ENCODE results near the gene ANKMY1. TPM values are rescaled to one million over a fixed set of nuclear protein-coding genes. Genes with fewer than 3 reads are reported as not detected.

ANKMY1 gene
- polyA plus RNA-seq, 4 donors = 10.0 to 18.6 (median 12.9) TPM

DNA sequence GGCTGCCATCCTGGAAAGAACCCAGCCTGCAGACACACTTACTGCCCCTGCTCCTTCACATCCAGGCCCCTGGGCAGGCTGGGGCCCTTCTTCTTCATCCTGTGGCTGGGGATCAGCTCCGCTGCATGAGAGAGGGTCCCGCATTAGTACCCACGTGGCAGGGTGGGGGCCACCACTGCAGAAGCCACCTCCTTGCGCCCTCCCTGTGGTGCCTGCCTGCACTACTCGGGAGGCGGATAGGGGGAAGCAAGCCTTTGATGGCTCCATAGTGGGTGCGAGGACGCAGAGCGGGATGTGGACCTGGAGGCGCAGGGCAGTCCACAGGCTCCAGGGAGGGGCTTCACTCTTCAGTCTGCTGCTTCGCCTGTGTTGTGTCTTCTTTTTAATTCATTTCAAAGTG is 75.6 kb downstream of the ANKMY1 start:
- no peak for DNase-seq (ENCODE audit: low read depth in 4 of 4, low spot score in 2 of 4)

- DNase-seq (ENCODE audit: low read depth in 4 of 4, low spot score in 2 of 4) = no peak
These were observed 76.1 kb downstream of the ANKMY1 start for GRCh38 chr2:240481720-240482119.

- no peak for DNase-seq (ENCODE audit: low read depth in 4 of 4, low spot score in 2 of 4)
These were observed 76.8 kb downstream of the ANKMY1 start for GRCh38 chr2:240480834-240481623.

DNA sequence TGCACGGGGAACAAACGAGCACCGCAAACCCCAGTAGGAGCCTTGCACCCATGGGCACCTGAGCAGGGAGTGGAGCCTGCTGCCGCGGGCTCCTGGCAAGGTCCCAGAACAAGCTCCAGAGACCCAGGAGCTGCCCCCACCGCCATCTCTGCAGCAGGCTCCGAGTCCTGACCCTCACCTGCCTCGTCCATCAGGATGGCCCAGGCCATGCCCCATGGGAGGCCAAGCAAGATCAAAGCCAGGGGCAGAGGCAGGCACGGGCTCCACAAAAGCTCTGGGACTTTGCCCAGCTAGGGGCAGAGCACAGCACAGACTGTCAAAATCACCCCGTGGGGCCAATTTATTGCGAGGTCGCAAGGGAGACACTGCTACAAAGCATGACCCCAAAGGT is 78.7 kb downstream of the ANKMY1 start:
- DNase-seq (ENCODE audit: low read depth in 4 of 4, low spot score in 2 of 4) = no peak

DNA sequence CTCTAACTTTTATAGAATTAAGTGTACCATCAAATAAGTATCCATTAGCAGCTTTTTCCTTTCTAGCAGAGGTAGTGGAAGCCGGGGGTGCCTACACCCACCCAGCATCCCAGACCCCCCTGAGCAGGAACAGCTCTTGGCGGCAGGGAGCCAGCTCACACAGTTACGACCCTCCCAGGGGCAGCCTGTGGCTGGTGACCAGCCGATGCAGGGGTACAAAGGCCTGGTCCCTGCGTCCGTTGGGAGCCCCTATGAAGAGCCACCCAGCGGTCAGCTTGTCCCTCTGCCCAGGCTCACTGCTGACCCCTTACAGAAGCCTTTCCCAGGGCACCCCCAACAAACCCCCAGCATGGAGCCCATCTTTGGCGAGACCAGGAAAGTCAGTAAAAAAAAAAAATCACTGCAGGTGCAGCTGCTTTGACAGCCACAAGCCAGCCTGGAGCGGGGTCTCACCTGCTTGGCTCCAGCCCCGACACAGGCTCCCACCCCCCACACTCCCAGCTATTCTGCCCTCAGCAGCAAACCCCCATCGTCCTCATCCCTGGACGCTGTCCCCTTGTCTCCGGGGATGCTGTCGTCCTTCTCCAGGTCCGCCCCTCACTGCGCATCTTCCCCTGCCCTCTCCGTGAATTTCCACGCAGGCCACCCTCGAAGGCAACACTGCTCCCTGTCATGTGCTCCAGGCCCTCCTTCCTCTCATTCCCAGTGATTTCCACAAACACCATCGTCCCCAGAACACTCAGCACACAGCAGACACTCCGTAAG is 79.3 kb downstream of the ANKMY1 start:
- DNase-seq (ENCODE audit: low read depth in 4 of 4, low spot score in 2 of 4) = no peak

DNA sequence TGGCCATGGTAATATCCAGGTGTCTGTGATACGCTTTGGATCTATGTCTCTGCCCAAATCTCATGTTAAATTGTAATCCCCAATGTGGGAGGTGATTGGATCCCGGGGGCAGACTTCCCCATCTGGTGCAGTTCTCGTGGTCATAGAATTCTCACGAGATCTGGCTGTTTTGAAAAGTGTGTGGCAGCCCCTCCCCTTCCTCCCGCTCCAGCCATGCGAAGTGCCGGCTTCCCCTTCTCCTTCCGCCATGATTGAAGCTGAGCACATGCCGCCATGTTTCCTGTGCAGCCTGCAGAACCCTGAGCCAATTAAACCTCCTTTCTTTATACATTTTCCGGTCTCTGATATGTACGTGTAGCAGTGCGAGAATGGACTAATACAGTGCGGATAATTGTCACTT is 79.9 kb downstream of the ANKMY1 start:
- DNase-seq (ENCODE audit: low read depth in 4 of 4, low spot score in 2 of 4) = no peak

GRCh38 chr2:240473211-240473610 is 84.6 kb downstream of the ANKMY1 start:
- DNase-seq (ENCODE audit: low read depth in 4 of 4, low spot score in 2 of 4) = no peak

GRCh38 chr2:240472078-240472790 is 85.6 kb downstream of the ANKMY1 start:
- DNase-seq (ENCODE audit: low read depth in 4 of 4, low spot score in 2 of 4) = no peak

GRCh38 chr2:240469740-240470139 is 88.0 kb downstream of the ANKMY1 start:
- DNase-seq (ENCODE audit: low read depth in 4 of 4, low spot score in 2 of 4) = no peak

- DNase-seq (ENCODE audit: low read depth in 4 of 4, low spot score in 2 of 4) = no peak
These were observed 88.5 kb downstream of the ANKMY1 start for GRCh38 chr2:240469239-240469636.

GRCh38 chr2:240468303-240469238 is 89.2 kb downstream of the ANKMY1 start:
- no peak for DNase-seq (ENCODE audit: low read depth in 4 of 4, low spot score in 2 of 4)

DNA sequence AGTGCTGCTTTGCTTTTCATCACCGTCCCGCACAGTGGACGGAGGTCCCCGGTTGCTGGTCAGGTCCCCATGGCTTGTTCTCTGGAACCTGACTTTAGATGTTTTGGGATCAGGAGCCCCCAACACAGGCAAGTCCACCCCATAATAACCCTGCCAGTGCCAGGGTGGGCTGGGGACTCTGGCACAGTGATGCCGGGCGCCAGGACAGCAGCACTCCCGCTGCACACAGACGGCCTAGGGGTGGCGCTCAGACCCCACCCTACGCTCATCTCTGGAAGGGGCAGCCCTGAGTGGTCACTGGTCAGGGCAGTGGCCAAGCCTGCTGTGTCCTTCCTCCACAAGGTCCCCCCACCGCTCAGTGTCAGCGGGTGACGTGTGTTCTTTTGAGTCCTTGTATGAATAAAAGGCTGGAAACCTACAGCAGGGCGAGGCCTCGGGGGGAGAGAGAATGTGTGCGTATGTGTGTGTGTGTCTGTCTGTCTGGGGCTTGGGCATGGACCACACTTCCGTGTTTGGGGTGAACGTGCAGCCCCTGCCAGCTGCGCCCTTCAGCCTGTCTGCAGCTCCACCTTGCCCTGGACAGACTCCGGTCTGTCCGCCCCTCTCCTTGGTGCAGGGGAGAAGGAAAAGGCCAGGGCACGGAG is 90.0 kb downstream of the ANKMY1 start:
- DNase-seq (ENCODE audit: low read depth in 4 of 4, low spot score in 2 of 4) = no peak

DNA sequence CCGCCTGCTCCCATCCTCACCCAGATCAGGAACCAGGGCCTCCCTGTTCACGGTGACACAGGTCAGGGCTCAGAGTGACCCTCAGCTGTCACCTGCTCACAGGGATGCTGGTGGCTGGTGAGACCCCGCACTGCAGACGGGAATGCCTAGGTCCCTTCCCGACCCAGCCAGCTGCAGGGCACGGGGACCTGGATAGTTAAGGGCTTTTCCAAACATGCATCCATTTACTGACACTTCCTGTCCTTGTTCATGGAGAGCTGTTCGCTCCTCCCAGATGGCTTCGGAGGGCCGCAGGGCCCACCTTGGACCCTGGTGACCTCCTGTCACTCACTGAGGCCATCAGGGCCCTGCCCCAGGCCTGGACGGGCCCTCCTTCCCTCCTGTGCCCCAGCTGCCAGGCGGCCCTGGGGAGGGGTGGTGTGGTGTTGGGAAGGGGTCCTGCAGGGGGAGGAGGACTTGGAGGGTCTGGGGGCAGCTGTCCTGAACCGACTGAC is 90.6 kb downstream of the ANKMY1 start:
- no peak for DNase-seq (ENCODE audit: low read depth in 4 of 4, low spot score in 2 of 4)

- DNase-seq (ENCODE audit: low read depth in 4 of 4, low spot score in 2 of 4) = no peak
These were observed 91.1 kb downstream of the ANKMY1 start for GRCh38 chr2:240466579-240467148.

DNA sequence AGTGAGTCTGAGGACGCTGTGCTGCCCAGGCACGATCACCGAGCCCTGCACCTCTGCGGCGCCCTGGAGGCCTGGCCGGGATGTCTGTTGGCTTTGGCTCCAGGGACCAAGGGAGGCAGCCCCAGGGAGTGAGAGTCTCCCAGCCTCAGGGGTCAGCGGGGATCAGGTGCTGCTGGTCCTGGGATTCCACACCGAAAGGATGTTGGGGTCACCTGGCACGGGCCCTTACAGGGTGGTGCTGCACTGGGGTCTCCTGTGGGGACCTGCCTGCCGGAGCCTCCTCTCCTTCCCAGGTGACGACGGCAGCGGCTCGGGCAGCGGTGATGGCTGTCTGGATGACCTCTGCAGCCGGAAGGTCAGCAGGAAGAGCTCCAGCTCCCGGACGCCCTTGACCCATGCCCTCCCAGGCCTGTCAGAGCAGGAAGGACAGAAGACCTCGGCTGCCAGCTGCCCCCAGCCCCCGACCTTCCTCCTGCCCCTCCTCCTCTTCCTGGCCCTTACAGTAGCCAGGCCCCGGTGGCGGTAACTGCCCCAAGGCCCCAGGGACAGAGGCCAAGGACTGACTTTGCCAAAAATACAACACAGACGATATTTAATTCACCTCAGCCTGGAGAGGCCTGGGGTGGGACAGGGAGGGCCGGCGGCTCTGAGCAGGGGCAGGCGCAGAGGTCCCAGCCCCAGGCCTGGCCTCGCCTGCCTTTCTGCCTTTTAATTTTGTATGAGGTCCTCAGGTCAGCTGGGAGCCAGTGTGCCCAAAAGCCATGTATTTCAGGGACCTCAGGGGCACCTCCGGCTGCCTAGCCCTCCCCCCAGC is 91.8 kb downstream of the ANKMY1 start:
- no peak for DNase-seq (ENCODE audit: low read depth in 4 of 4, low spot score in 2 of 4)

GRCh38 chr2:240465268-240465764 is 92.5 kb downstream of the ANKMY1 start:
- DNase-seq (ENCODE audit: low read depth in 4 of 4, low spot score in 2 of 4) = no peak

DNA sequence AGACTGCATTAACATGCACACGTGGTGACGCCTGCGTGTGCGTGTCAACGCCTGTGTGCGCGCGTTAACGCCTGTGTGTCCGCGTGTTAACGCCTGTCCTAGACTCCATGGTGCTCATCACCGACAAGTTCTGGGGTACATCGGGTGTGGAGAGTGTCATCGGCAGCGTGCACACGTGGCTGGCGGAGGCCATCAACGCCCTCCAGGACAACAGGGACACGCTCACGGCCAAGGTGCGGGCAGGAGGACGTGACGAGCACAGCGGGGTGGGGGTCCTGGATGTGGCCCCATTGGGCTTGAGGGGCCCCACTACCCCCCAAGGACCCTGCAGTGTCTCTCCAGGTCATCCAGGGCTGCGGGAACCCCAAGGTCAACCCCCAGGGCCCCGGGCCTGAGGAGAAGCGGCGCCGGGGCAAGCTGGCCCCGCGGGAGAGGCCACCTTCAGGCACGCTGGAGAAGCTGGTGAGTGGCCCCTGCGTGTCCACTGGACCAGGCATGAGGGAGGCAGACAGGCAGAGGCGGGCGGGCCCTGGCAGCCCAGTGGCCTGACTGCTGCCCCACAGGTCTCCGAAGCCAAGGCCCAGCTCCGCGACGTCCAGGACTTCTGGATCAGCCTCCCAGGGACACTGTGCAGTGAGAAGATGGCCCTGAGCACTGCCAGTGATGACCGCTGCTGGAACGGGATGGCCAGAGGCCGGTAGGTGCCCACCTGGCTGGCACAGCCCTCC is 93.1 kb downstream of the ANKMY1 start:
- no peak for DNase-seq (ENCODE audit: low read depth in 4 of 4, low spot score in 2 of 4)
